ENCODE measurements around the gene NEGR1. TPM values are rescaled to one million over a fixed set of nuclear protein-coding genes. Genes with fewer than 3 reads are reported as not detected.

The NEGR1 gene
- total RNA-seq, 1 donor from 2014 or later: 9.7 TPM

- intact Hi-C loops (cut with micrococcal nuclease): no loop called here
- H3K27ac ChIP-seq (replicated peaks): no peak overlapping the region
- no peak for DNase-seq
- no peak for TF ChIP-seq CTCF (IDR thresholded peaks at IDR 0.05; ENCODE audit: borderline replicate concordance)
- H3K4me3 ChIP-seq: no peak overlapping the region
- H3K36me3 ChIP-seq: no peaks in the 10 kb centered on the region
- no peaks in the 10 kb centered on the region for H3K4me1 ChIP-seq
- no peaks in the 10 kb centered on the region for H3K27me3 ChIP-seq (ENCODE audit: low read depth)
- peaks cover 6% of the 10 kb centered on the region for H3K9me3 ChIP-seq (replicated peaks)
These were observed 478.2 kb downstream of the NEGR1 start for GRCh38 chr1:71804140-71804539.

- no peak for DNase-seq
- Histone ChIP-seq H3K27ac (replicated peaks) (no peak overlapping the region), H3K4me3 (no peak overlapping the region), H3K4me1 (no peaks in the 10 kb centered on the region), H3K9me3 (replicated peaks) (no peaks in the 10 kb centered on the region), H3K27me3 (ENCODE audit: low read depth) (no peaks in the 10 kb centered on the region), H3K36me3 (no peaks in the 10 kb centered on the region)
- no peak for TF ChIP-seq CTCF (IDR thresholded peaks at IDR 0.05; ENCODE audit: borderline replicate concordance)
- intact Hi-C loops (cut with micrococcal nuclease): no loop called here
These were observed 486.3 kb downstream of the NEGR1 start for GRCh38 chr1:71796006-71796405.

- Histone ChIP-seq H3K27ac (replicated peaks) (no peak overlapping the region), H3K36me3 (no peaks in the 10 kb centered on the region), H3K4me1 (peaks cover 5% of the 10 kb centered on the region), H3K9me3 (replicated peaks) (no peaks in the 10 kb centered on the region), H3K4me3 (no peak overlapping the region), H3K27me3 (ENCODE audit: low read depth) (no peaks in the 10 kb centered on the region)
- no peak for DNase-seq
- intact Hi-C loops (cut with micrococcal nuclease): no loop called here
- TF ChIP-seq CTCF (IDR thresholded peaks at IDR 0.05; ENCODE audit: borderline replicate concordance): no peak
These were observed 490.1 kb downstream of the NEGR1 start for GRCh38 chr1:71792264-71792663.

GRCh38 chr1:71788113-71788512 is 494.2 kb downstream of the NEGR1 start:
- H3K27me3 ChIP-seq (ENCODE audit: low read depth): no peaks in the 10 kb centered on the region
- no peak overlapping the region for H3K27ac ChIP-seq (replicated peaks)
- peaks cover 26% of the 10 kb centered on the region for H3K4me1 ChIP-seq
- no peaks in the 10 kb centered on the region for H3K9me3 ChIP-seq (replicated peaks)
- TF ChIP-seq CTCF (IDR thresholded peaks at IDR 0.05; ENCODE audit: borderline replicate concordance): no peak
- DNase-seq: no peak
- intact Hi-C loops (cut with micrococcal nuclease): no loop called here
- no peak overlapping the region for H3K4me3 ChIP-seq
- no peaks in the 10 kb centered on the region for H3K36me3 ChIP-seq

- TF ChIP-seq CTCF (IDR thresholded peaks at IDR 0.05; ENCODE audit: borderline replicate concordance): no peak
- Histone ChIP-seq H3K36me3 (no peaks in the 10 kb centered on the region), H3K27ac (replicated peaks) (no peak overlapping the region), H3K9me3 (replicated peaks) (no peaks in the 10 kb centered on the region), H3K4me1 (peaks cover 26% of the 10 kb centered on the region), H3K4me3 (no peak overlapping the region), H3K27me3 (ENCODE audit: low read depth) (no peaks in the 10 kb centered on the region)
- intact Hi-C loops (cut with micrococcal nuclease): no loop called here
- DNase-seq: no peak
These were observed 494.6 kb downstream of the NEGR1 start for GRCh38 chr1:71787699-71788098.

- Histone ChIP-seq H3K4me3 (no peak overlapping the region), H3K4me1 (peaks cover 26% of the 10 kb centered on the region), H3K36me3 (no peaks in the 10 kb centered on the region), H3K27me3 (ENCODE audit: low read depth) (no peaks in the 10 kb centered on the region), H3K9me3 (replicated peaks) (no peaks in the 10 kb centered on the region), H3K27ac (replicated peaks) (no peak overlapping the region)
- DNase-seq: no peak
- TF ChIP-seq CTCF (IDR thresholded peaks at IDR 0.05; ENCODE audit: borderline replicate concordance): no peak
- intact Hi-C loops (cut with micrococcal nuclease): no loop called here
These were observed 496.1 kb downstream of the NEGR1 start for GRCh38 chr1:71786218-71786617.

Data from left ventricle myocardium inferior (tissue), 1 donor.